ENCODE results near the gene CBFA2T3.

Gene CBFA2T3

DNA sequence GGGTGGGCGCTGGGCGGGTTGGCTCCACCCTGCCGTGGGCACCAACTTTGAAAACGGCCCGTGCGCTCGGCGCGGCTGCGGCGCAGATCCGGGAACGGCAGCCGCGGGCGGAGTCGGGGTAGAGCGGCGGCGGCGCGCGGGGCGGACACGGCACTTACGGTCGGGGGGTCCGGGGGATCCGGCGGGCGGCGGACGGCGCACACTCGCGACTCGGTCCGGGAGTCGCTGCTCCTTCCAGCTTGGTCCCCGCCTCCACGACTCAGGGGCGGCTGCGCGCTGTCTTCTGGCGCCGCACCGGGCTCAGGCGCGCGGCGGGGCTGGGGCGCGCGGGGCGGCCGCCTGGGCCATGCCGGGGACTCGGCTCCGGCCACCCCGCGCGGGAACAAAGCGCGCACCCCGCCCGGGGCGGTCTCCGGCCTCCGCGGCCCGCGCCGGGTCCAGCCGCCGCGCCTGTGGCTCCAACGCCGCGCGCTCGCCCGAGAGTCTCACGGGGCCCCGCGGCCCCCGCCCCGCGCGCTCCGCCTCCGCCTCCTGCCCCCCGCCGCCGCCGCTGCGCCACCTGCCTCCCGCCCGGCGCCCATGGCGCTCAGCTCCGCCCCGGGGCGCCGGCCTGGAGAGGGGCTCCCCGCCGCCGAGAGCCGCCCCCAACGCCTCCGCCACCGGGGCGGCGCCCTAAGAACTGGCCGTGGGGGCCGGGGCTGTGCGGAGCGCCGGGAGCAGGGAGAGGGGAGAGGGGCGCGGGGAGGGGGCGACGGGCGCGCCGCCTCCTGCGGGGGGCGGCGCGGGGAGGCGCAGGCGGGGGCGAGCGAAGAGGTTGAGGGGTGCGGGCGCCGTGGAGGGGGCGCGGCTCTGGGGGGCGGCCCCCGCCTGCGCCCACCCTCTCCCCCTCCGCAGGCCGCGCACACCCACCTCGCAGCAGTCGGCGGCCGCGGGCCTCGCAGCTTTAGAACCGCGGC is 35.9 kb downstream of the CBFA2T3 start:
- Histone ChIP-seq H3K27ac (peak overlapping the region in 9 of 11 experiments; percentile 24 to 98 (median 90); a peak in 17 of 22 replicates), H3K9ac (peak overlapping the region; percentile 61 to 92 (median 88)), H3K4me2 (peak overlapping the region; percentile 92 to 100 (median 98))

DNA sequence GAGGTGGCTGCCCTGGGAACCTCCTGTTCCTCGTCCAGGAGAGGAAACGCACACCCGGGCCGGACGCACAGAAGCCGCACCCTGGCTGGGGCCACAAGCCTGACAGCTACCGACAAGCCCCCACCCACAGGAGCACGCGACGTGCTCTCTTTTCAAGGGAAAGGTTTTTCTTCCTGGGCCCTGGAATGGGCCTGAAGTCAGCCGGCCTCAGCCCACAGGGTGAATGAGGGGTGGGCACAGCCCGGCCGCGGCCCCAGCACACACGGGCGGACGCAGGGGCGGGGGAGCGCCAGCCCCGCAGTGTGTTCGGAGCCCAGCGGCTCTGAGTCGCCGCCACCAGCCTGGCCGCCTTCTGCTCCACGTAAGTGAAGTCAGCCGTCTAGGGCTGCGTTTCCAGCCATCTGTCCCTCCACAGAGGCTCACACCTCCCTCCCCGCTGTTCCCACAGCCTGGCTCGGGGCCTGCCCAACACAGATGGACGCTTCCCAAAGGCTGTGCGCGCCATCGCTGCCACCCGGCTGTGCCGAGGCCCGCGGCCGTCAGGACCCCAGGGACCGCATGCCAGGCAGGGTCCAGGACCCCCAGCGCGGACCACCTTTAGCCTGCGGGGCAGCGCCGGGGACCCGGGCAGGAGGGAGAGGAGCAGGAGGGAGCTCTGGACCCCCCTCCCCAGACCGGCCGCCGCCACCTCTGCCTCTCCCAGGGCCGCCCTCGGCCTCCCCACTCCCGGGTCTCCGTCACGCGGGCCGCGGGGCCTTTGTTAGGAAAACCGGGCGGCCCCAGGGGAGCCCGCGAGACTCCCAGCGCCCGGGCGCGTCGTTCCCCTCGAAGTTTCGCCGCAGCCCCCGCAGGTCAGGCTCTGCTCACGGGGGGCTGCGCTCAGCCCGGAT is 36.8 kb downstream of the CBFA2T3 start:
- no peak for TF ChIP-seq Cebpa-rat (IDR thresholded peaks at IDR 0.05)
- peaks cover 28 to 68% (median 35%) of the 10 kb centered on the region in 11 experiments for H3K27me3 ChIP-seq
- H3K4me3 ChIP-seq: peak overlapping the region; percentile 60 to 76 (median 70)
- peaks cover 65 to 88% (median 85%) of the 10 kb centered on the region in 10 experiments for H3K4me1 ChIP-seq
- H3K9ac ChIP-seq: peak overlapping the region; percentile 61 to 92 (median 88); a peak in 21 of 22 replicates
- H3K27ac ChIP-seq: peak overlapping the region in 9 of 11 experiments; percentile 24 to 98 (median 90); a peak in 17 of 22 replicates
- no peaks in the 10 kb centered on the region for H3K9me3 ChIP-seq (replicated peaks in 1 of 11)
- H4K20me1 ChIP-seq: peaks cover 52 to 90% (median 63%) of the 10 kb centered on the region in 11 experiments; a peak in 21 of 22 replicates
- peak overlapping the region; percentile 92 to 100 (median 98) for H3K4me2 ChIP-seq
- no peaks in the 10 kb centered on the region; a peak in 2 of 22 replicates for H3K36me3 ChIP-seq

More for the DNA sequence above, 35.9 kb downstream of the CBFA2T3 start:
- Histone ChIP-seq H3K36me3 (no peaks in the 10 kb centered on the region; a peak in 2 of 22 replicates), H3K4me3 (peak overlapping the region; percentile 60 to 76 (median 70)), H3K27me3 (peaks cover 28 to 69% (median 35%) of the 10 kb centered on the region in 11 experiments), H4K20me1 (peaks cover 56 to 90% (median 72%) of the 10 kb centered on the region in 11 experiments; a peak in 21 of 22 replicates), H3K9me3 (replicated peaks in 1 of 11) (no peaks in the 10 kb centered on the region), H3K4me1 (peaks cover 56 to 87% (median 76%) of the 10 kb centered on the region in 10 experiments)
- TF ChIP-seq Cebpa-rat (IDR thresholded peaks at IDR 0.05): no peak

DNA sequence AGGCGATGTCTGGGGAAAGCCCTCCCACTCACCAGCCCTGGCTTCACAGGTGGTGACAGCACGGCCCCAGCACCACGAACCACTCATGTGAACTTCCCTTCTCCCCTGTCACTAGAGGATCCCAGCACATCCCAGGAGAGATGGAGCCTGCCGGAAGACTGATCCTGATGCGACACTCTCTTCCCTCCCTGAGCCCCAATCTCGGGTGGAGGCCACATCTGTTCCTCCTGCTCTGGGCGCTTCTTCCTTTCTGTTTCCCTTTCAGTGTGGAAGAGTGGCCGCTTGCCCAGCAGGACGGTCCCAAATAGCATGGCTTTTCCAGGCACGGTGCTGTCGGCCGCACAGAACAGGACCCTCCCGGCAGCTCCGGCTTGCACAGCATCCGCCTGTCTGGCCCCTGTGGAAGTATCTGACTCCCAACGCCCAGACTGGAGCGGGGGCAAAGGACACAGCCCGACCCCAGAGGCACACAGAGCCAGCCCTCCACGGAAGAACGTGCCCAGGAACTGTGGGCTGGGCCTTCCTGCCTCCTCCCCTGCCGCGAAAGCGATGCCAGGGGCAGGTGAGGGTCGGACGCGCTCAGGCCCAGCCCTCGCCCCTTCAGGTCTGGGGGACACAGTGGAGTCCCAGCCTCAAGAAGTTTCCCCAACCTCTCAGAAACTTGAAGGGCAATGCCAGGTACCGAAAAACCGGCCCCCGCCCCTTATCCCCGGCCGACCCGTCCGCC is 37.6 kb downstream of the CBFA2T3 start:
- H3K9ac ChIP-seq: peak overlapping the region; percentile 61 to 92 (median 88); a peak in 20 of 22 replicates
- peaks cover 64 to 90% (median 85%) of the 10 kb centered on the region in 10 experiments for H3K4me1 ChIP-seq
- no peaks in the 10 kb centered on the region; a peak in 2 of 22 replicates for H3K36me3 ChIP-seq
- no peak for TF ChIP-seq Cebpa-rat (IDR thresholded peaks at IDR 0.05)
- H3K27me3 ChIP-seq: peaks cover 28 to 60% (median 35%) of the 10 kb centered on the region in 11 experiments
- H3K27ac ChIP-seq: peak overlapping the region in 8 of 11 experiments; percentile 21 to 98 (median 96); a peak in 15 of 22 replicates
- H3K4me3 ChIP-seq: peak overlapping the region; percentile 60 to 76 (median 70)
- H3K4me2 ChIP-seq: peak overlapping the region; percentile 92 to 100 (median 98)
- peaks cover 45 to 90% (median 56%) of the 10 kb centered on the region in 11 experiments; a peak in 21 of 22 replicates for H4K20me1 ChIP-seq
- no peaks in the 10 kb centered on the region for H3K9me3 ChIP-seq (replicated peaks in 1 of 11)

DNA sequence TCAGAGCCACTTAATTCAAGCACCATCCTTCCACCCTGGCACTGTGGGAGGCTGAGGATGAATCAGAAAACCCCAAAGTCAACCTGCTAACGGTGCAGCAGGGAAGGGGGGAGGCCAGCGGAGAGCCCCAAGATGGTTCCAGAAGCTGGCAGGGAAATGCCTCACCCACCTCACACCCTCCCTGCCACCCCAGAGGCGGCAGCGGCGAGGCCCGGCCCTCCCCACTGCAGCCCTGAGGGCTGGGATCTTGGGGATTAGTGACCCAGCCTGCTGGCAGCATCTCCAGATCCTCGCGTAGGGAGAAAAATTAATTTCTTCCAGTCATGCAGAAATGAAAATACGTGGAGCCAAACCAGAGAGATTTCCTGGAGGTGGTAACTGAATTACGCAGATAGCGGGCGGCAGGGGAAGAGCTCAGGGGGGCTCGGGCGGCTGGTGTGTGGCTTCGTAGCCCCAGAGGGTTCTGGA is 38.2 kb downstream of the CBFA2T3 start:
- peak overlapping the region; percentile 92 to 100 (median 98) for H3K4me2 ChIP-seq
- peak overlapping the region; percentile 60 to 76 (median 70); a peak in 19 of 20 replicates for H3K4me3 ChIP-seq
- peaks cover 45 to 92% (median 54%) of the 10 kb centered on the region in 11 experiments; a peak in 21 of 22 replicates for H4K20me1 ChIP-seq

DNA sequence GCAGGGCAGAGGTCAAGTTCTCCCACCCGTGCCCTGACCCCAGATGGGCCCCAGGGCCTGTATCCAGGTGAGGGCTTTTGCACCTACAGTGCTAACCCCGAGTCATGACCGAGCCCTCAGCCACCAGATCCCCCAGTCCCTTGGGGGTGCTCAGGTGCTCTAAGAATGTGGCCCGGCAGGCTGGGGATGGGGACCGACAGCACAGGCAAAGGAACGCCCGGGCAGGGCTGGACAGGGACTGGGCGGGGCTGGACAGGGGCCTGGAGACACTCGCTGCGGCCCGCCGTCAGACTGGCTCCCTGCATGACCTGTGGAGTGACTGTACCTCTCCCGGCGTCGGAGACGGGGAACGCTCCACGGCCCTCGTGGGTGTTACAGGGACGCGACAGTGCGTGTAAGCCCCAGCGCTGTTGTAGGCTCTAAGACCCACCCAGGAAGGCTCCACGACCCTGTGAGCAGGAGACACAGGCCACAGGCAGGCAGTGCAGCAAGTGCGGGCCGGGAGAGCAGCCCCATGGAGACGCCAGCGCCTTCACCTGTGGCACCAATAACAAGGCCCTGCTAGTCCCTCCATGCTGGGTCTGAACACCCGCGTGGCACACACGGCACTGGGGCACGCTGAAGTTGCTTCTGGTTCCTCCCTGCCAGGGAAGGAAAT is 38.8 kb downstream of the CBFA2T3 start:
- Histone ChIP-seq H3K9ac (peak overlapping the region in 10 of 11 experiments; percentile 9 to 92 (median 88); a peak in 17 of 22 replicates), H4K20me1 (peaks cover 39 to 90% (median 51%) of the 10 kb centered on the region in 11 experiments; a peak in 21 of 22 replicates), H3K4me1 (peaks cover 63 to 85% (median 80%) of the 10 kb centered on the region in 10 experiments), H3K27ac (peak overlapping the region in 9 of 11 experiments; percentile 90 to 98 (median 97); a peak in 17 of 22 replicates), H3K27me3 (peaks cover 28 to 50% (median 35%) of the 10 kb centered on the region in 11 experiments), H3K9me3 (replicated peaks in 1 of 11) (no peaks in the 10 kb centered on the region), H3K4me3 (peak overlapping the region in 9 of 10 experiments; percentile 60 to 73 (median 69); a peak in 10 of 20 replicates), H3K4me2 (peak overlapping the region; percentile 92 to 100 (median 98)), H3K36me3 (peaks cover 0 to 6% (median 0%) of the 10 kb centered on the region in 11 experiments; a peak in 2 of 22 replicates)
- no peak for TF ChIP-seq Cebpa-rat (IDR thresholded peaks at IDR 0.05)

More for the DNA sequence above, 38.2 kb downstream of the CBFA2T3 start:
- H3K36me3 ChIP-seq: peaks cover 0 to 5% (median 0%) of the 10 kb centered on the region in 11 experiments; a peak in 2 of 22 replicates
- peaks cover 63 to 90% (median 85%) of the 10 kb centered on the region in 10 experiments for H3K4me1 ChIP-seq
- H3K9ac ChIP-seq: peak overlapping the region in 10 of 11 experiments; percentile 9 to 92 (median 88); a peak in 17 of 22 replicates
- TF ChIP-seq Cebpa-rat (IDR thresholded peaks at IDR 0.05): no peak
- no peaks in the 10 kb centered on the region for H3K9me3 ChIP-seq (replicated peaks in 1 of 11)
- H3K27ac ChIP-seq: peak overlapping the region in 7 of 11 experiments; percentile 90 to 98 (median 98); a peak in 16 of 22 replicates
- peaks cover 28 to 55% (median 35%) of the 10 kb centered on the region in 11 experiments for H3K27me3 ChIP-seq

DNA sequence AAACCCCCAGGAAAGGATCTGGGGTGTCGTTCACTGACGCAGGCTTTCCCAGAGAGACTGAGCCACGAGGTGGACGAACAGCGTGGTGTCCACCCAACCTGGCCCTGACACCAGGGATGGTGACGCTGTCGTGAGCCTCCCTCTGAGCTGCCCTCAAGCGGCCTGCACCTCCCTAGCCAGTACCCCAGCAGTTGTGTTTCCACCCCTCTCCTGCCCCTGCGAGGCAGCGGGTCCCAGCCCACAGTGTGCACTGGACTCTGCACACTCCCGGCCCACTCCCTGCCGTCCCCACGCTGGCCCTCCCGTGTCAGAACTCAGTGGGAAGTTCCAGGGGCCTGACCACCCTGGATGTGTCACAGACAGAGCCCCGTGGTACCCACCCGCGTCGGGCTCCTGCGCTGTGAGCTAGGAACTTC is 39.8 kb downstream of the CBFA2T3 start:
- no peak for TF ChIP-seq Cebpa-rat (IDR thresholded peaks at IDR 0.05)
- Histone ChIP-seq H3K4me3 (peak overlapping the region; percentile 40 to 72 (median 61); a peak in 17 of 20 replicates), H3K36me3 (peaks cover 0 to 6% (median 0%) of the 10 kb centered on the region in 11 experiments; a peak in 2 of 22 replicates), H3K4me2 (peak overlapping the region; percentile 92 to 100 (median 98)), H3K27ac (peak overlapping the region; percentile 67 to 98 (median 96); a peak in 21 of 22 replicates), H3K4me1 (peaks cover 63 to 83% (median 79%) of the 10 kb centered on the region in 10 experiments), H3K9me3 (replicated peaks in 1 of 11) (no peaks in the 10 kb centered on the region), H3K27me3 (peaks cover 28 to 39% (median 35%) of the 10 kb centered on the region in 11 experiments), H4K20me1 (peaks cover 32 to 89% (median 40%) of the 10 kb centered on the region in 11 experiments; a peak in 21 of 22 replicates), H3K9ac (peak overlapping the region; percentile 61 to 92 (median 88); a peak in 21 of 22 replicates)

Measured in BLaER1 treated with 17β-estradiol and CSF1 and Interleukin-3, amounts not matched to agents 10 nM and 100 nM (cell line).